ENCODE measurements around the gene EMC10. TPM values are rescaled to one million over a fixed set of nuclear protein-coding genes. Genes with fewer than 3 reads are reported as not detected.

The EMC10 gene
- total RNA-seq, 1 donor from 2014 or later, result 144 TPM

DNA sequence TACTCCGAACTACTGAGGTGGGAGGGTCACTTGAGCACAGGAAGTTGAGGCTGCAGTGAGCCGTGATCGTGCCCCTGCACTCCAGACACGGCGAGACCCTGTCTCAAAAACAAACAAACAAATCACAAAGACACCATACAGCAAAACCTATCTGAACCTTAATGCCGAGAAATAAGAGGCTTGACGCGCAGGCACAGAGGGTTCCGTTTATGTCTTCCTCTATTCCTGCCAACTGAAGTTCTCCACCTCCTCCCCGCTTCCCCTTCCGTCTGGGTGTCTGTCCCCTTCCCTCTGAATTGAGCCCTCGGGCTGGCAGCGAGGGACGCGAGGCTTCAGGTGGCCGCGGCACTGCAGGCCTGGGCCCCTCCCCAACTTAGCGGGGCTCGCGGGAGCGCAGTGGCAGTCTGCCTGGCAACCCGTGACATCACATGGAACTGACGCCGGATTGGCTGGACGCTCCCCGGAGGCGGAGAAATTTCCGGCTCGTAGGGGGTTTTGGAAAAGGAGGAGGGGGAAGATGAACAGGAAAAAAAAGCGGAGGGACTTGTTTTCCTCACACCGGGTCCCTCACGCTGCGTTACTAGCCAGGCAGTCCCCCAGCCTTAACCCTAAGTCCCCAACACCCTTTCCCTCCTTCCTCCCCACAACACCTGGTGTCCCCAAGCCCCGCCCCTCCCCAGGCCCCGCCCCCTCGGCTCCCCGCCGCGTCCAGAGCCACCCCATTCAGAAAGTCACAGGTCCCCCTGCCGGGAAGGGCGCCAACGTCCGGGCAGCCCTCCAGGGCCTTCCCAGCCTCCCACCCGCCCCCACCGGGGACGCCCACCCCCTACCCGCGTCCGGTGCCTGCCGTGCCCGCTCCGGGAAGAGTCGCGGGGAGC, 44.7 kb upstream of the EMC10 start:
- TF ChIP-seq, protein P1, sequence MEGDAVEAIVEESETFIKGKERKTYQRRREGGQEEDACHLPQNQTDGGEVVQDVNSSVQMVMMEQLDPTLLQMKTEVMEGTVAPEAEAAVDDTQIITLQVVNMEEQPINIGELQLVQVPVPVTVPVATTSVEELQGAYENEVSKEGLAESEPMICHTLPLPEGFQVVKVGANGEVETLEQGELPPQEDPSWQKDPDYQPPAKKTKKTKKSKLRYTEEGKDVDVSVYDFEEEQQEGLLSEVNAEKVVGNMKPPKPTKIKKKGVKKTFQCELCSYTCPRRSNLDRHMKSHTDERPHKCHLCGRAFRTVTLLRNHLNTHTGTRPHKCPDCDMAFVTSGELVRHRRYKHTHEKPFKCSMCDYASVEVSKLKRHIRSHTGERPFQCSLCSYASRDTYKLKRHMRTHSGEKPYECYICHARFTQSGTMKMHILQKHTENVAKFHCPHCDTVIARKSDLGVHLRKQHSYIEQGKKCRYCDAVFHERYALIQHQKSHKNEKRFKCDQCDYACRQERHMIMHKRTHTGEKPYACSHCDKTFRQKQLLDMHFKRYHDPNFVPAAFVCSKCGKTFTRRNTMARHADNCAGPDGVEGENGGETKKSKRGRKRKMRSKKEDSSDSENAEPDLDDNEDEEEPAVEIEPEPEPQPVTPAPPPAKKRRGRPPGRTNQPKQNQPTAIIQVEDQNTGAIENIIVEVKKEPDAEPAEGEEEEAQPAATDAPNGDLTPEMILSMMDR (IDR thresholded peaks at IDR 0.05), result no peak
- H3K27me3 Mint-ChIP-seq (ENCODE audit: low read depth), result peaks cover 21% of the 10 kb centered on the region
- H3K4me3 Mint-ChIP-seq (ENCODE audit: unreplicated experiment), result peak overlapping the region; percentile 81
- peak overlapping the region; percentile 82 for H3K27ac Mint-ChIP-seq (ENCODE audit: unreplicated experiment)
- H3K9me3 Mint-ChIP-seq (ENCODE audit: low read depth), result no peaks in the 10 kb centered on the region
- H3K4me1 Mint-ChIP-seq (ENCODE audit: low read depth), result peaks cover 14% of the 10 kb centered on the region
- no peak for DNase-seq (ENCODE audit: low spot score)
- H3K36me3 Mint-ChIP-seq (ENCODE audit: low read depth), result no peaks in the 10 kb centered on the region

GRCh38 chr19:50432221-50433028, 43.9 kb upstream of the EMC10 start, which contains the start of gene MYBPC2:
TSS of gene MYBPC2 (plus strand) at chr19:50432892. CDS start at chr19:50432954, 62 bp downstream.
- Mint-ChIP-seq H3K27ac (ENCODE audit: unreplicated experiment) (peak within 1 kb of the TSS; percentile 82), H3K36me3 (ENCODE audit: low read depth) (no peaks in the 10 kb centered on the region), H3K4me1 (ENCODE audit: low read depth) (peaks cover 14% of the 10 kb centered on the region), H3K9me3 (ENCODE audit: low read depth) (no peaks in the 10 kb centered on the region), H3K27me3 (ENCODE audit: low read depth) (peaks cover 29% of the 10 kb centered on the region), H3K4me3 (ENCODE audit: unreplicated experiment) (peak within 1 kb of the TSS; percentile 81)
- TF ChIP-seq, protein P1 (IDR thresholded peaks at IDR 0.05), result no peak
- DNase-seq (ENCODE audit: low spot score), result no peak

DNA sequence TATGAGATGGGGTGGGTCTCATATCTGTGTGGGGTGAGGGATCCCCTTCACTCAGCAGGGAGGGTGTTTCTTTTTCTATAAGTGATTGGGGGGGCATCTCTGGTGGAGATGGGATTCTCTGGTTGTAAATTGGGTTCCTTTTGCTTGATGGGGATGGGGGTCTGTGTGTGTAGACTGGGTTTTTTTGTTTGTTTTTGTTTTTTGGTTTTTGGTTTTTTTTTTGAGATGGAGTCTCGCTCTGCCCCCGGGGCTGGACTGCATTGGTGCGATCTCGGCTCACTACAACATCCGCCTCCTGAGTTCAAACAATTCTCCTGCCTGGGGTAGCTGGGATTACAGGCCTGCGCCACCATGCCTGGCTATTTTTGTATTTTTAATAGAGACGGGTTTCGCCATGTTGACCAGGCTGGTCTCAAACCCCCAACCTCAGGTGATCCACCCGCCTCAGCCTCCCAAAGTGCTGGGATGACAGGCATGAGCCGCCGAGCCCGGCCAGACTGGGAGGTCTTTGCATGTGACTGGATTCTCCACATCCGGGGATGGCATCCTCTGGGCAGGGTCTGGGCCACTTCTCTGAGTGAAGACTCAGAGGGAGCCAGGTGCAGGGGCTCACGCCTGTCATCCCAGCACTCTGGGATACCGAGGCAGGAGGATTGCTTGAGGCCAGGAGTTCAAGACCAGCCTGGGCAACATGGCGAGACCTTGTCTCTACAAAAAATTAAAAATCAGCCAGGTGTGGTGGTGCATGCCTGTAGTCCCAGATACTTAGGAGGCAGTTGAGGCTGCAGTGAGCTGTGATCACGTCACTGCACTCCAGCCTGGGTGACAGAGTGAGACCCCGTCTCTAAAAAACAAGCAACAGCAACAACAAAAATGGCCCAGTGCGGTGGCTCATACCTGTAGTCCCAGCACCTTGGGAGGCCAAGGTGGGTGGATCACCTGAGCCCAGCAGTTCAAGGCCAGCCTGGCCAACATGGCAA, 42.8 kb upstream of the EMC10 start:
- no peaks in the 10 kb centered on the region for H3K36me3 Mint-ChIP-seq (ENCODE audit: low read depth)
- peak overlapping the region; percentile 47 for H3K4me3 Mint-ChIP-seq (ENCODE audit: unreplicated experiment)
- H3K4me1 Mint-ChIP-seq (ENCODE audit: low read depth), result peaks cover 14% of the 10 kb centered on the region
- no peak for DNase-seq (ENCODE audit: low spot score)
- no peaks in the 10 kb centered on the region for H3K9me3 Mint-ChIP-seq (ENCODE audit: low read depth)
- H3K27ac Mint-ChIP-seq (ENCODE audit: unreplicated experiment), result no peak overlapping the region
- TF ChIP-seq, protein P1 (IDR thresholded peaks at IDR 0.05), result no peak
- H3K27me3 Mint-ChIP-seq (ENCODE audit: low read depth), result peaks cover 40% of the 10 kb centered on the region

GRCh38 chr19:50434525-50434924, 41.8 kb upstream of the EMC10 start:
- Mint-ChIP-seq H3K4me3 (ENCODE audit: unreplicated experiment) (no peak overlapping the region), H3K27ac (ENCODE audit: unreplicated experiment) (no peak overlapping the region), H3K36me3 (ENCODE audit: low read depth) (no peaks in the 10 kb centered on the region), H3K9me3 (ENCODE audit: low read depth) (no peaks in the 10 kb centered on the region), H3K4me1 (ENCODE audit: low read depth) (peaks cover 14% of the 10 kb centered on the region), H3K27me3 (ENCODE audit: low read depth) (peaks cover 45% of the 10 kb centered on the region)
- DNase-seq (ENCODE audit: low spot score), result no peak
- TF ChIP-seq, protein P1 (IDR thresholded peaks at IDR 0.05), result no peak

All from chondrocyte (in vitro differentiated cells).